ENCODE results near the gene ITIH4.

The ITIH4 gene

DNA sequence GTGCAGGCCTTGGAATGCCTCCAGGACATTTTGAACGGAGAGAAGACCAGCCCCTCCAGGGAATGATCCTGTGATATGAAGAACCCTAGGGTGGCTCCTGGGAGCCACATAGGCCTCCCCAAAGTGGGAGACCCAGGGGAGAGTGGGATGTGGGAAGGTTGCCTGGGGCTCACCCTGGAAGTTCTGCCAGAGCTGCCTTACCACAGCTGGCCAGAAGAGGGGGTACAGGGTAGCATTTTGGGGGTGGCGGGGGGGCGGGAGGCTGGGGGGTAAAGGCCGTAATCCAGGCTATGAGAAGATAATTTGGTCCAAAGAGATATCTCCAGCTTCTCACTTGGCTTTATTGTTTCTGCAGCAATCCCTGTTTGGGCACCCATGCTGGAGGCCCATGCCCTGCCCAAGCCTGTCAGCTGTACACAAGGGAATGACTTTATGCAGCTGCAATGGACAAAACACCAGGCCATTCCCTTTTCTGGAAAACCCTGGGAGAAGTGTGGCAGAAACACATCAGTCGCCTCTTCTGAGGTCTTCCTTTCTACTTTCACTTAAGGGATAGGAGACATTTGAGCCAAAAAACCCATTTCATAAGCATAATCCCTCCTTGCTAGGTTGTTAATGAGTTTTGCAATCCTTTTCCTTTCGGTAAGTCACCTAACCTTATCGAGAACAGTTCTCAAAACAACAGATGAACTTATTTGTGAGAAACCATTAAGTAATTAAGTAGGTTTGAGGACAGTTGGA is 15.4 kb upstream of the ITIH4 start:
- TF ChIP-seq POLR2AphosphoS5 (IDR thresholded peaks at IDR 0.05; ENCODE audit: low read depth, low read length) (no peak), TAF1 (IDR thresholded peaks at IDR 0.05; ENCODE audit: borderline replicate concordance, insufficient read depth, low read length) (no peak), FOXP2 (optimal IDR thresholded peaks at IDR 0.05; ENCODE audit: borderline replicate concordance, extremely low read depth, extremely low read length, insufficient read depth) (no peak), SIN3A (IDR thresholded peaks at IDR 0.05; ENCODE audit: borderline replicate concordance, insufficient read depth, low read length) (no peak)
- TF ChIP-seq, protein P1, sequence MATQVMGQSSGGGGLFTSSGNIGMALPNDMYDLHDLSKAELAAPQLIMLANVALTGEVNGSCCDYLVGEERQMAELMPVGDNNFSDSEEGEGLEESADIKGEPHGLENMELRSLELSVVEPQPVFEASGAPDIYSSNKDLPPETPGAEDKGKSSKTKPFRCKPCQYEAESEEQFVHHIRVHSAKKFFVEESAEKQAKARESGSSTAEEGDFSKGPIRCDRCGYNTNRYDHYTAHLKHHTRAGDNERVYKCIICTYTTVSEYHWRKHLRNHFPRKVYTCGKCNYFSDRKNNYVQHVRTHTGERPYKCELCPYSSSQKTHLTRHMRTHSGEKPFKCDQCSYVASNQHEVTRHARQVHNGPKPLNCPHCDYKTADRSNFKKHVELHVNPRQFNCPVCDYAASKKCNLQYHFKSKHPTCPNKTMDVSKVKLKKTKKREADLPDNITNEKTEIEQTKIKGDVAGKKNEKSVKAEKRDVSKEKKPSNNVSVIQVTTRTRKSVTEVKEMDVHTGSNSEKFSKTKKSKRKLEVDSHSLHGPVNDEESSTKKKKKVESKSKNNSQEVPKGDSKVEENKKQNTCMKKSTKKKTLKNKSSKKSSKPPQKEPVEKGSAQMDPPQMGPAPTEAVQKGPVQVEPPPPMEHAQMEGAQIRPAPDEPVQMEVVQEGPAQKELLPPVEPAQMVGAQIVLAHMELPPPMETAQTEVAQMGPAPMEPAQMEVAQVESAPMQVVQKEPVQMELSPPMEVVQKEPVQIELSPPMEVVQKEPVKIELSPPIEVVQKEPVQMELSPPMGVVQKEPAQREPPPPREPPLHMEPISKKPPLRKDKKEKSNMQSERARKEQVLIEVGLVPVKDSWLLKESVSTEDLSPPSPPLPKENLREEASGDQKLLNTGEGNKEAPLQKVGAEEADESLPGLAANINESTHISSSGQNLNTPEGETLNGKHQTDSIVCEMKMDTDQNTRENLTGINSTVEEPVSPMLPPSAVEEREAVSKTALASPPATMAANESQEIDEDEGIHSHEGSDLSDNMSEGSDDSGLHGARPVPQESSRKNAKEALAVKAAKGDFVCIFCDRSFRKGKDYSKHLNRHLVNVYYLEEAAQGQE (IDR thresholded peaks at IDR 0.05; ENCODE audit: insufficient read depth in 1 of 2, low read depth in 2 of 2, low read length in 2 of 2), result no peak

DNA sequence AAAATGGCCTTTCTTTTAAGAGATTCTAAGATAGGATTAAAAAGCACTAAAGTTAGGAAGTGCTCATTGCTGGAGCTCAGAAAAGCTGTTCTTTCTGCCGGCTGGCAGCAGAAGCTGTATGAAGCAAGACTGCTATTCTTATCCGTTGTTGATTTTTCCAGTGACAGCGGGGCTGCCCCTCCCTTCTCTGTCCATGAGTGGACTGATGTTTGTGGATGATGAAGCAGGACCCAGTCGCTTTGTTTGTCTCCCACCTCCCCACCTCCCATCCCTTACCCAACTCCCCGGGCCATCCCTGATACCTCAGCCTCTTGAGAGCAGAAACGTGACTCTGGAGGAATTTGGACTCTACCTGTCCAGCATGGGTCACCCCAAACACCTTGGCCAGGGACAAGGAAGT is 14.7 kb upstream of the ITIH4 start:
- TF ChIP-seq TAF1 (IDR thresholded peaks at IDR 0.05; ENCODE audit: borderline replicate concordance, insufficient read depth, low read length), result no peak
- TF ChIP-seq POLR2AphosphoS5 (IDR thresholded peaks at IDR 0.05; ENCODE audit: low read depth, low read length), result no peak
- TF ChIP-seq SIN3A (IDR thresholded peaks at IDR 0.05; ENCODE audit: borderline replicate concordance, insufficient read depth, low read length), result no peak
- TF ChIP-seq, protein P1 (IDR thresholded peaks at IDR 0.05; ENCODE audit: insufficient read depth in 1 of 2, low read depth in 2 of 2, low read length in 2 of 2), result no peak
- no peak for TF ChIP-seq FOXP2 (optimal IDR thresholded peaks at IDR 0.05; ENCODE audit: borderline replicate concordance, extremely low read depth, extremely low read length, insufficient read depth)

DNA sequence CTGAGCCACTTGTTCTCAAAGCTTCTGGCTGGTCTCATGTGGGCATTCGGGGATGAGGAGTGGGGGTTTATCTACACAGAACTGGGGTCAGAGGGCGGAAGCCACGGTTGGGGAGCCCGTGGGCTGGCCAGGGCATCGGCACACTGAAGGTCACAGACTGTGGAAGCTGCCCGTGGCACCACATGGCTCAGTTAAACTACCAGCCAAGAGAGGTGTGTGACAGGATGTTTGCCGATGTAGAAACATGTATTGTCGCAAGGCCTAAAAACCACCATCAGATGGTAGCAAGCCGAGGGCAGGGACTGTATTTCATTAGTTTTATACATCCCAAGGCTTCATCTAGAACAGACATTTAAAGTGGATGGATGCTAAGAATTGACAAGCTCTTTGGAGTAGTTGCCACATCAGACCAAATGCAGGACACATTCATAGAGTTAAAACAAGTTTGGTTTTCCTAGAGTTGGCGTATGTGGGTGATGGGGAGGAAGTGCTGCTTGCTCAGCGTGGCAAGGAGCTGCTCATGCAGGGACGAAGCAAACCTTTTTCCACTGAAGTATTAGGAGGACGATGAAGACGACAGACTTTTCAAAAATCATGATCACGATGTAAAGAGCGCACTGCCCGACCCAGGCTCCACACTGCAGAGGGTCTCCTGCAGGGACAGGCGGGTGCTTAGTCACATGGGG is 14.0 kb upstream of the ITIH4 start:
- no peak for TF ChIP-seq SIN3A (IDR thresholded peaks at IDR 0.05; ENCODE audit: borderline replicate concordance, insufficient read depth, low read length)
- TF ChIP-seq TAF1 (IDR thresholded peaks at IDR 0.05; ENCODE audit: borderline replicate concordance, insufficient read depth, low read length), result no peak
- no peak for TF ChIP-seq FOXP2 (optimal IDR thresholded peaks at IDR 0.05; ENCODE audit: borderline replicate concordance, extremely low read depth, extremely low read length, insufficient read depth)
- TF ChIP-seq, protein P1 (IDR thresholded peaks at IDR 0.05; ENCODE audit: insufficient read depth in 1 of 2, low read depth in 2 of 2, low read length in 2 of 2), result no peak
- TF ChIP-seq POLR2AphosphoS5 (IDR thresholded peaks at IDR 0.05; ENCODE audit: low read depth, low read length), result no peak

- no peak for TF ChIP-seq POLR2AphosphoS5 (IDR thresholded peaks at IDR 0.05; ENCODE audit: low read depth, low read length)
- no peak for TF ChIP-seq TAF1 (IDR thresholded peaks at IDR 0.05; ENCODE audit: borderline replicate concordance, insufficient read depth, low read length)
- no peak for TF ChIP-seq SIN3A (IDR thresholded peaks at IDR 0.05; ENCODE audit: borderline replicate concordance, insufficient read depth, low read length)
- TF ChIP-seq, protein P1 (IDR thresholded peaks at IDR 0.05; ENCODE audit: insufficient read depth in 1 of 2, low read depth in 2 of 2, low read length in 2 of 2), result no peak
- no peak for TF ChIP-seq FOXP2 (optimal IDR thresholded peaks at IDR 0.05; ENCODE audit: borderline replicate concordance, extremely low read depth, extremely low read length, insufficient read depth)
Observed at GRCh38 chr3:52843881-52844280, 13.4 kb upstream of the ITIH4 start.

Measured in PFSK-1 (cell line).